DND-41 (cell line): Measurements from ENCODE around the gene XYLT1.

Experiments used
- ATAC-seq: fragments of 200-7000 bp; cut with Tn5 transposase; 3 replicates; pipeline ENCODE4 v1.9.1; 2021; ENCODE audit warnings: low read depth; ENCODE audit not compliant: insufficient read depth
- DNase-seq: peaks from one replicate; pipeline ENCODE4 v3.0.0-alpha.2; 2020
- H2AFZ ChIP-seq: 2 replicates; pipeline ENCODE4 v1.6.0; 2012; ENCODE audit warnings: low read depth, low read length
- H3K27ac ChIP-seq: 2 replicates; pipeline ENCODE4 v1.5.1; 2012; ENCODE audit warnings: low read length, inconsistent platforms
- H3K27me3 ChIP-seq: fragments of 200-600 bp; sonication (generic); 2 replicates; pipeline ENCODE4 v1.6.0; 2012; ENCODE audit warnings: low read length, mild to moderate bottlenecking, inconsistent platforms; ENCODE audit not compliant: insufficient read depth, poor library complexity
- H3K36me3 ChIP-seq: 2 replicates; pipeline ENCODE4 v1.5.1; 2012; ENCODE audit warnings: low read length, inconsistent platforms; ENCODE audit not compliant: insufficient read depth
- H3K4me1 ChIP-seq: 2 replicates; pipeline ENCODE4 v1.5.1; 2012; ENCODE audit warnings: mild to moderate bottlenecking, low read length; ENCODE audit not compliant: insufficient read depth
- H3K4me2 ChIP-seq: 2 replicates; pipeline ENCODE4 v1.6.0; 2012; ENCODE audit warnings: mild to moderate bottlenecking, moderate library complexity, low read length, inconsistent platforms; ENCODE audit not compliant: insufficient read depth
- H3K4me3 ChIP-seq, 2 experiments: fragments of 200-600 bp in 1 of 2; shearing (Covaris generic) in 1 of 2; 2 replicates each; pipeline ENCODE4 v1.5.1; 2012 to 2016; ENCODE audit warnings: inconsistent platforms in 2 of 2, low read length in 2 of 2, mild to moderate bottlenecking in 2 of 2, low read depth in 1 of 2, moderate library complexity in 1 of 2
- H3K79me2 ChIP-seq: 2 replicates; pipeline ENCODE4 v1.6.0; 2012; ENCODE audit warnings: low read length, inconsistent platforms; ENCODE audit not compliant: insufficient read depth
- H3K9ac ChIP-seq: 2 replicates; pipeline ENCODE4 v1.6.0; 2012; ENCODE audit warnings: low read depth, mild to moderate bottlenecking, inconsistent platforms, low read length, moderate library complexity
- H3K9me3 ChIP-seq: 2 replicates; pipeline ENCODE4 v1.5.1; 2012; ENCODE audit warnings: low read length, moderate library complexity, mild to moderate bottlenecking, inconsistent platforms; ENCODE audit not compliant: insufficient read depth, severe bottlenecking
- H4K20me1 ChIP-seq: 2 replicates; pipeline ENCODE4 v1.6.0; 2012; ENCODE audit warnings: low read length; ENCODE audit not compliant: insufficient read depth
- CTCF ChIP-seq: IDR thresholded peaks from 2 replicates; pipeline ENCODE4 v1.5.1; 2012; ENCODE audit warnings: borderline replicate concordance, low read length, moderate library complexity, mild to moderate bottlenecking; ENCODE audit not compliant: poor library complexity, severe bottlenecking; ENCODE audit errors: extremely low read depth
- EZH2 ChIP-seq: IDR thresholded peaks from 3 replicates; pipeline ENCODE4 v1.6.1; 2012; ENCODE audit warnings: borderline replicate concordance, low read depth, mild to moderate bottlenecking, moderate library complexity, low read length, inconsistent platforms; ENCODE audit not compliant: severe bottlenecking

The XYLT1 gene

GRCh38 chr16:17324451-17324850 is 146.3 kb downstream of the XYLT1 start:
- DNase-seq (no peak), ATAC-seq (no peak)
- Histone ChIP-seq H3K9me3 (no peaks in the 10 kb centered on the region), H3K27me3 (no peaks in the 10 kb centered on the region), H3K4me1 (no peaks in the 10 kb centered on the region), H3K4me2 (no peak overlapping the region), H4K20me1 (no peaks in the 10 kb centered on the region), H3K27ac (no peak overlapping the region), H3K79me2 (no peaks in the 10 kb centered on the region), H3K36me3 (no peaks in the 10 kb centered on the region), H3K4me3 (no peak overlapping the region), H2AFZ (no peak overlapping the region), H3K9ac (no peak overlapping the region)
- no peak for TF ChIP-seq CTCF
- TF ChIP-seq EZH2, result no peak

GRCh38 chr16:17323171-17323570 is 147.6 kb downstream of the XYLT1 start:
- H3K4me1 ChIP-seq, result no peaks in the 10 kb centered on the region
- no peak overlapping the region for H3K27ac ChIP-seq
- no peak overlapping the region for H2AFZ ChIP-seq
- no peaks in the 10 kb centered on the region for H4K20me1 ChIP-seq
- no peaks in the 10 kb centered on the region for H3K36me3 ChIP-seq
- TF ChIP-seq EZH2 (no peak), CTCF (no peak)
- no peaks in the 10 kb centered on the region for H3K9me3 ChIP-seq
- H3K4me2 ChIP-seq, result no peak overlapping the region
- H3K9ac ChIP-seq, result no peak overlapping the region
- no peaks in the 10 kb centered on the region for H3K27me3 ChIP-seq
- DNase-seq (no peak), ATAC-seq (no peak)
- no peaks in the 10 kb centered on the region for H3K79me2 ChIP-seq
- H3K4me3 ChIP-seq, result no peak overlapping the region

- Histone ChIP-seq H3K27me3 (no peaks in the 10 kb centered on the region), H3K9me3 (no peaks in the 10 kb centered on the region), H3K27ac (no peak overlapping the region), H4K20me1 (no peaks in the 10 kb centered on the region), H3K4me1 (no peaks in the 10 kb centered on the region), H3K4me3 (no peak overlapping the region), H2AFZ (no peak overlapping the region), H3K4me2 (no peak overlapping the region), H3K79me2 (no peaks in the 10 kb centered on the region), H3K36me3 (no peaks in the 10 kb centered on the region), H3K9ac (no peak overlapping the region)
- no peak for ATAC-seq
- TF ChIP-seq CTCF, result no peak
- TF ChIP-seq EZH2, result no peak
- DNase-seq, result no peak
Measured at GRCh38 chr16:17321824-17322223, 148.9 kb downstream of the XYLT1 start.

GRCh38 chr16:17320009-17320408 is 150.8 kb downstream of the XYLT1 start:
- no peak overlapping the region for H3K9ac ChIP-seq
- no peaks in the 10 kb centered on the region for H3K4me1 ChIP-seq
- no peaks in the 10 kb centered on the region for H3K36me3 ChIP-seq

More at GRCh38 chr16:17320009-17320408, 150.8 kb downstream of the XYLT1 start:
- Histone ChIP-seq H4K20me1 (no peaks in the 10 kb centered on the region), H3K79me2 (no peaks in the 10 kb centered on the region), H3K4me3 (no peak overlapping the region), H2AFZ (no peak overlapping the region), H3K4me2 (no peak overlapping the region), H3K27me3 (no peaks in the 10 kb centered on the region), H3K9me3 (no peaks in the 10 kb centered on the region), H3K27ac (no peak overlapping the region)
- no peak for ATAC-seq
- TF ChIP-seq EZH2 (no peak), CTCF (no peak)
- DNase-seq, result no peak
